Subcutaneous abdominal adipose tissue (tissue), 5 donors: ENCODE results near the gene GPR137B.

Source experiments
- H3K27ac ChIP-seq: one replicate; pipeline ENCODE4 v1.7.0; 2013; ENCODE audit warnings: low read depth, mild to moderate bottlenecking, inconsistent platforms, low read length, moderate library complexity
- H3K27me3 ChIP-seq, 5 donors: one replicate each; pipeline ENCODE4 v1.7.0; 2013; ENCODE audit warnings: low read length in 5 of 5, inconsistent platforms in 1 of 5; ENCODE audit not compliant: control insufficient read depth in 5 of 5, insufficient read depth in 4 of 5
- H3K36me3 ChIP-seq, 5 donors: one replicate each; pipeline ENCODE4 v1.7.0; 2013; ENCODE audit warnings: low read length in 5 of 5; ENCODE audit not compliant: control insufficient read depth in 5 of 5, insufficient read depth in 5 of 5
- H3K4me1 ChIP-seq, 5 donors: one replicate each; pipeline ENCODE4 v1.7.0; 2013; ENCODE audit warnings: low read length in 5 of 5, mild to moderate bottlenecking in 3 of 5, moderate library complexity in 1 of 5; ENCODE audit not compliant: control insufficient read depth in 5 of 5, insufficient read depth in 5 of 5
- H3K4me3 ChIP-seq, 5 donors: one replicate each; pipeline ENCODE4 v1.7.0; 2013; ENCODE audit warnings: low read length in 5 of 5, low read depth in 1 of 5
- H3K9ac ChIP-seq, 5 donors: one replicate each; pipeline ENCODE4 v1.7.0; 2013; ENCODE audit warnings: low read length in 5 of 5, mild to moderate bottlenecking in 4 of 5, moderate library complexity in 3 of 5
- H3K9me3 ChIP-seq, 5 donors: one replicate each; pipeline ENCODE4 v1.7.0; 2013; ENCODE audit warnings: low read length in 5 of 5; ENCODE audit not compliant: control insufficient read depth in 5 of 5
- donor health status: healthy.
- donor health status: healthy.
- donor health status: healthy.
- donor health status: healthy.
- donor health status: healthy.

GPR137B gene

DNA sequence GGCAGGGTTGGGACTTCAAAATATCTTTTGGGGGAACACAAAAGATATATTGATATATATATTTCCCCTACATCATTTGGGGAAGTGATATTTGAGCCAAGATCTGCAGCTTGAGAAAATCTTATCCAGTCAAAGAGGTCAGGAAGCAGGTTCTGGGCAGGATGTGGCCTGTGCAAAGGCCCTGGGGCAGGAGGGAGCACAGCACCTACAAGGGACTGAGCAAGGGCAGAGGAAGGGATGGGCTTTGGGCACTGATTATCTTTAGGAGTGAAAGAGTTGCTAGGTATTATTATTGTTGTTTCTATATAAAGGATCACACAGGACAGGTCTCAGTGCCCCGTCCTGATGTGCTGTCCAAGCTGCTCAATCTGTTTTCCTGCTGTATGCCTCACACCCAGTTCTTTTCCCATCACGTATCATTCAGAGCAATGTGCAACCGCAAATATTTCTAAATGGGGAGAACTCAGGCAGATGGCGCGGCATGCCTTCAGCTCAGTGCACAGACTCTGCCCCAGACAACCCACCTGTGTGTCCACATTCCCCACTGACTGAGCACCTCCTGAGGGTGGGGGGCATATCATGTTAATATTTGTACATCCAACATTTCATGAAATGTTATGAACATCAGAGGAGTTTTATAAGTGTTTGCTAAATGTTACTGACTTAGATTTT is 28.1 kb upstream of the GPR137B start:
- H3K4me1 ChIP-seq = no peaks in the 10 kb centered on the region
- no peaks in the 10 kb centered on the region for H3K36me3 ChIP-seq

DNA sequence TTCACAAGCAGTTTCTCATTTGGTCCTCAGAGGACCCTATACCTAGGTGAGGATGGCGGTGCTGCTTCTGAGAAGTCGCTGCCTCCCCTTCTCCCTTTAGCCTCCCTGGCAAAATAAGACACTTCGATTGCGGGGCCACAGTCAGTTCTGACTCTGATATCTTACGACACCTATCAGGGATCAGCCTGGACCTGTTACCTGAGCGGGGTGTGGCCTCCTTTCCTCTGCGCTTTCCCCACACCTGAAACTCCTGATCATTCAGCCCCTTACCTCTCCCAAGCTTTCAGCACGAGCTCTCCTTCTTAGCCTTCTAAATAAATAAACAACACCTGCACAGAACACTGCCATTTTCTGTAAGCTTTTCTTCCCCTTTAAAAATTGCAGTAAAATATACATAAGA is 24.6 kb upstream of the GPR137B start:
- Histone ChIP-seq H3K27ac (no peak overlapping the region), H3K27me3 (no peaks in the 10 kb centered on the region), H3K36me3 (no peaks in the 10 kb centered on the region), H3K9ac (no peak overlapping the region), H3K9me3 (no peaks in the 10 kb centered on the region), H3K4me1 (no peaks in the 10 kb centered on the region), H3K4me3 (no peak overlapping the region)

More for the DNA sequence above, 28.1 kb upstream of the GPR137B start:
- no peak overlapping the region for H3K9ac ChIP-seq
- H3K4me3 ChIP-seq = no peak overlapping the region
- H3K27ac ChIP-seq = no peak overlapping the region
- H3K27me3 ChIP-seq = no peaks in the 10 kb centered on the region
- no peaks in the 10 kb centered on the region for H3K9me3 ChIP-seq

DNA sequence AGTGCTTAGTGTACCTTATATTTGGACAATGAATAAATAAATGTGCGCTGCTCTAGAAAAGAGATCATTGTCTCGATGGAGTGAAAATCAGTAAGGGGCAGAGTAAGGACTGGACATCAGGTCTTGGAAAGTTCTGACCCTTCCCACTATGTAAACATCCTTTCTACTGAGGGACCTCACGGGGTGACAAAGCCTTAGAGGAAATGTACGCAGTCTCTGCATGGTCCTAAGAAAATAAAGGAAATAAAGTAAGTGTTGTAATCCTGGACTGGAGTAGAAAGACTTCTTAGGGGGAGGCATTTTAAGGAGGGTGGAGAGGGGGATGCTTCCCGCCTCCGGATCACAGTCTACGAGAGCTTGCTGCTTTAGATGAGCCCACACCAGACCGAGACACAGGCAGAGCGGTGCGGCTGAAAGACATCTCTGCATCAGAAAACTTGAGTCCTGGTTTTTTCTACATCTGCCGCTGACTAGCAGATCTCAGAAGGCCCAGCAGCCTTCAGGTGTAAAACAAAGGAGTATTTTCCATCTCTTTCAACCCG is 22.3 kb upstream of the GPR137B start:
- H3K27ac ChIP-seq = no peak overlapping the region

DNA sequence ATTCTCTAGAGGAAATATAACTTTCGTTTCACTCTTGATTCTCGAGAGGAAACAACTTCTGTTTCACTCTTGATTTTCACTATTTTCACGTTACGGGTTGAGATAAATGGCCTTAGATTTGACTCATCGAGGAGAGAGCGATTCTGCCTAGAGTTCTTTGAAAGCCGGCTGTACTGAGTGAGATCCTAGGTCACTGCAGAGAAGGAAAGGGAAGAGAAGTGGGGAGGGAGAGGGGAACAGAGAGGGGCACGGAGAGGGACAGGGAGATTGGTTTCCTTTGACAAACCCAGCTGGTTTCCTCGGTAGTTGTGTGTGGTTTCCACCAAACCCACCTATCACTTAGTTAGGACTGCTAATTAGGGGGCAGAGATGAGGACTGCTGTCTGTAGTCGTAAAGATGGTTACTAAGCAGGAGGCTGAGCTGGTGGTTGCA is 21.6 kb upstream of the GPR137B start:
- H3K4me3 ChIP-seq = peak overlapping the region in 3 of 5 donors; percentile 23 to 38 (median 24)
- H3K4me1 ChIP-seq = no peaks in the 10 kb centered on the region
- no peaks in the 10 kb centered on the region for H3K36me3 ChIP-seq
- peak overlapping the region in 2 of 5 donors; percentile 21 to 33 for H3K9ac ChIP-seq
- peaks cover 0 to 7% (median 0%) of the 10 kb centered on the region in 5 donors for H3K27me3 ChIP-seq
- no peak overlapping the region for H3K27ac ChIP-seq
- no peaks in the 10 kb centered on the region for H3K9me3 ChIP-seq

More for the DNA sequence above, 22.3 kb upstream of the GPR137B start:
- no peaks in the 10 kb centered on the region for H3K4me1 ChIP-seq
- H3K9me3 ChIP-seq = no peaks in the 10 kb centered on the region
- H3K36me3 ChIP-seq = no peaks in the 10 kb centered on the region
- peaks cover 0 to 6% (median 0%) of the 10 kb centered on the region in 5 donors for H3K27me3 ChIP-seq
- no peak overlapping the region for H3K4me3 ChIP-seq
- H3K9ac ChIP-seq = no peak overlapping the region

DNA sequence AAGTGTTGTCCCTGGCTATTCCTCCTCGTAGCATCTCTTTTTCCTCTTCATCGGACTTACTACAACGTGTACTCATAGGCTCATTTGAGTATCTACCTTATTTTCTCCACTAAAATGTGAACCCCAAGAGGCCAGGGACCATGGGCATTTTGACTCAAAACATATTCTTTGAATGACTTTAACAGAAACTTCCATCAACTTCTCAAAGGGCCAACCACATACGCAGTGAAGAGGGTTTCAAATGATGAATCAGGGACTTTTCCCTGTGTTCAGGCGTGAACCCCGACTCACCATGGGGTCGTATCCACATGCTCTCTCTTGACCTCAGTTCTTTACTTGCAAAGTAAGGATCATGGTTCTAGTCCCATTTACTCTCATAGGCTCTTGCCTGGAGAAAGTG is 20.2 kb upstream of the GPR137B start:
- no peaks in the 10 kb centered on the region for H3K9me3 ChIP-seq
- H3K27ac ChIP-seq = no peak overlapping the region
- peaks cover 0 to 7% (median 0%) of the 10 kb centered on the region in 5 donors for H3K27me3 ChIP-seq
- no peaks in the 10 kb centered on the region for H3K36me3 ChIP-seq
- no peak overlapping the region for H3K4me3 ChIP-seq
- no peaks in the 10 kb centered on the region for H3K4me1 ChIP-seq
- no peak overlapping the region for H3K9ac ChIP-seq

DNA sequence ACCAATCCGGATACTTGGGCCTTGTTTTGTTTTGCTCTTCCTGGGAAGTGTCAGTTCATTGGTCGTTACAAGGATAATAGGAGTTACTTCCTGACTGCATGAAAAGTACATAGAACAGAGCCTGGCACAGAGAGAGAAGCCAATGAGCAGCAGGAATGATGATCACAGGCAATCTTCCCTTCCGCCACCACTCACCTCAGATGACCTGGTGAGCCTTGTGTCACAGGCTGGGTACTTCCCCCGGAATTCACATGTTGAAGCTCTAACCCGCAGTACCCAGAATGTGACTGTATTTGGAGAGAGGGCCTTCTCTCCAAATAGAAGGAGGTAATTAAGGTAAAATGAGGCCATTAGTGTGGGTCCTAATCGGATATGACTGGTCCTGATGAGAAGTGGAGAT is 18.8 kb upstream of the GPR137B start:
- Histone ChIP-seq H3K27me3 (peaks cover 0 to 7% (median 0%) of the 10 kb centered on the region in 5 donors), H3K4me1 (no peaks in the 10 kb centered on the region), H3K27ac (no peak overlapping the region), H3K4me3 (no peak overlapping the region), H3K9ac (no peak overlapping the region), H3K36me3 (no peaks in the 10 kb centered on the region), H3K9me3 (no peaks in the 10 kb centered on the region)

DNA sequence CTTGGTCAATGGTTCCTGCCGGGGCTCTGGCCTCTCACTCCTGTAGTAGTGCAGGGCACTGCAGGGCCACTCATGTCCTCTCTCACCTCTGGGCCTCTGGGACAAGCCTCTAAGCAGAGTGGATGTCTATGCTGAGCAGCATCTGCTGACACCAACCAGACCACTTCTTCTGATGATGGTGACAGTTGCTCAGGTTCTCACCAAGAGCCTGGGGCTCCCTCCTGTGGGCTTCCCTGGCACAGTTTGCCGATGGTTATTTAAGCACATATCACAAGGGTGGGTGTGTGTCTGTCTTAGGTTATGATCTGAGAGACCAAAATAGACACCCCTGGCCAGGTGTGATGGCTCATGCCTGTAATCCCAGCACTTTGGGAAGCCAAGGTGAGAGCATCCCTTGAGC is 17.4 kb upstream of the GPR137B start:
- Histone ChIP-seq H3K9ac (no peak overlapping the region), H3K4me1 (no peaks in the 10 kb centered on the region), H3K27ac (no peak overlapping the region), H3K27me3 (peaks cover 0 to 7% (median 0%) of the 10 kb centered on the region in 5 donors), H3K9me3 (no peaks in the 10 kb centered on the region), H3K4me3 (no peak overlapping the region), H3K36me3 (no peaks in the 10 kb centered on the region)

DNA sequence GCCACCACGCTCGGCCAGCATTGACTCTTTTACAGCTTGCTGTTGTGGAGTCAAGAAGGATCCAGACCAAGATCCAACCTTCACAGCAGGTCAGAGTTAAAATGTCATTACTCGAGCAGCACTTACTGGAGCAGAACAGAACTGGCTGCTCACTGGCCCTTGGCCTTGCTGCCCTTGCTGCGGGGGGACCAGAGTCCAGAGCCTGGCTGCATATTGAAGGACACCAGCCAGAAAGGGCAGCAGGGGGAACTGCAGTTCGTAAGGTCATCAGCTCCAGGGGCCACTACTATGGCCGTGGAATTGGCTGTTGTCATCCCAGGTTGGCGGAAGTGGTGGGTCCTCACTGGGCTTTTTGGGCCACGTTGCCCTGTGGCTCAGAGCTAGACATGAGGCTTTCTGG is 15.3 kb upstream of the GPR137B start:
- Histone ChIP-seq H3K36me3 (no peaks in the 10 kb centered on the region), H3K9me3 (no peaks in the 10 kb centered on the region), H3K4me3 (no peak overlapping the region), H3K9ac (no peak overlapping the region), H3K27me3 (peaks cover 0 to 7% (median 0%) of the 10 kb centered on the region in 5 donors), H3K4me1 (no peaks in the 10 kb centered on the region), H3K27ac (no peak overlapping the region)

DNA sequence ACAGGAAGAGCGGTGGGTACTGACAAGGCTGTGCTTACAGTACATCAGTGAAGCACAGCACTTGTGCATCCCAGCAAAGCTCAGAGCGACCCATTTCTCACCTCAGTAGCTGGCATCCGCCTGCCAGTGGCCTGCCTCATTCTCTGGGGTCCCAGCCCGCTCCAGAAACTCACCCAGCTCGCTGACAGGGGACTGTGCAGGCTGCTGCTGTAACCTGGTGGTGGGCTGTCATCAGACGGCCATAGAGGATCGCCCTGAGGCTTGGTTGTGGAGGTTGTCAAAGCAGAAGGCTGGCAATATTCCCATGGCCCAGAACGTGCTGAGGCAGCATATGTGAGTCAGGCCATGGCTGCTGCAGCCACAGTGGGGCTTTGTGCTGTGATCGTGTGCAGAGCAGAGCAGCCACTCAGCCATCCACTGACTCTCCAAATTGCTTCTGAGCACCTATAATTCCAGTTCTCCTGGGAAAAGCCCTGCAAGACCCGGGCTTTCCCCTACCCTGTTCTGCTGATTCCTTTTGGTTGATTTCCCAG is 13.6 kb upstream of the GPR137B start:
- peaks cover 0 to 7% (median 2%) of the 10 kb centered on the region in 5 donors for H3K27me3 ChIP-seq
- H3K9ac ChIP-seq = no peak overlapping the region
- H3K27ac ChIP-seq = no peak overlapping the region
- H3K36me3 ChIP-seq = no peaks in the 10 kb centered on the region
- H3K9me3 ChIP-seq = peaks cover 0 to 2% (median 0%) of the 10 kb centered on the region in 5 donors
- no peaks in the 10 kb centered on the region for H3K4me1 ChIP-seq
- no peak overlapping the region for H3K4me3 ChIP-seq

DNA sequence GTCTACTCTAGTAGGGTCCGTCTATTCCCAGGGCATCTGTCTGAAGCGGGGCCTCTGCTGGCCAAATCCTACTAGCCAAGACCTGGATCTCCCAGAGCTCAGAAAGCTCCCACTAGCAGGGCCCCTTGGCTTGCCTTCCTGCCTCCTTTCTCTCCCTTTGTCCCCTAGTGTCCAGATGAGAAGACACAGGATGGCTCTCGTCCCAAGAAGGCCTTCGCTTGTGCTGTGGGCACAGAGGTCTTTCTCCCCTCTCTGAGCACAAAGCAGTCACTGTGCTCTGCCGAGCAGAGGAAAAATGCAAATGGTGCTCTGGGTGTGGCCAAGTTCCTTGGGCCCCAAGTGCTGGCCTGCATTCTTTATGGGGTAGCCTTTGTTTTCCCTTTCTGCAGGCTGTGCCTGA is 13.0 kb upstream of the GPR137B start:
- Histone ChIP-seq H3K27me3 (peaks cover 0 to 7% (median 2%) of the 10 kb centered on the region in 5 donors), H3K4me3 (no peak overlapping the region), H3K9ac (no peak overlapping the region), H3K36me3 (no peaks in the 10 kb centered on the region), H3K4me1 (no peaks in the 10 kb centered on the region), H3K9me3 (peaks cover 0 to 2% (median 0%) of the 10 kb centered on the region in 5 donors), H3K27ac (no peak overlapping the region)
